MCF 10A (cell line): Measurements from ENCODE around the gene AGAP1. TPM values are rescaled to one million over a fixed set of nuclear protein-coding genes. Genes with fewer than 3 reads are reported as not detected.

Source experiments
- BruUV-seq: library from RNA; stranded (reverse); fragments of 400-500 nt; replicated peaks from 2 replicates; lab custom pipeline; 2021; lab: Mats Ljungman, UMichigan
- CTCF ChIA-PET: fragments of 300-600 bp; sonication (Branson Sonifier 250); formaldehyde crosslinking; extraction: SDS; loops from one replicate; lab custom pipeline; 2021; ENCODE audit warnings: antibody characterized with exemption, inconsistent platforms; lab: Yijun Ruan, JAX
- POLR2A ChIA-PET: fragments of 300-600, 350-650 bp; sonication (Branson Sonifier 250); formaldehyde crosslinking; extraction: SDS; loops from one replicate; lab custom pipeline; 2020; ENCODE audit warnings: antibody characterized with exemption, inconsistent platforms; lab: Yijun Ruan, JAX
- DNase-seq: peaks from one replicate; pipeline ENCODE4 v3.0.0-alpha.2; 2018; ENCODE audit not compliant: unreplicated experiment
- H3K27ac Mint-ChIP-seq: one replicate; pipeline ENCODE4 v1.8.0; 2022; ENCODE audit warnings: mild to moderate bottlenecking, low read depth, mixed read lengths; ENCODE audit not compliant: unreplicated experiment
- H3K27me3 Mint-ChIP-seq: one replicate; pipeline ENCODE4 v1.8.0; 2022; ENCODE audit warnings: mixed read lengths; ENCODE audit not compliant: insufficient read depth, unreplicated experiment
- H3K36me3 Mint-ChIP-seq: one replicate; pipeline ENCODE4 v1.8.0; 2022; ENCODE audit warnings: mild to moderate bottlenecking, moderate library complexity, mixed read lengths; ENCODE audit not compliant: insufficient read depth, unreplicated experiment
- H3K4me1 Mint-ChIP-seq: one replicate; pipeline ENCODE4 v1.8.0; 2022; ENCODE audit warnings: mixed read lengths; ENCODE audit not compliant: insufficient read depth, unreplicated experiment
- H3K4me3 Mint-ChIP-seq: one replicate; pipeline ENCODE4 v1.8.0; 2022; ENCODE audit warnings: mild to moderate bottlenecking, moderate library complexity, mixed read lengths; ENCODE audit not compliant: unreplicated experiment
- H3K9me3 Mint-ChIP-seq: one replicate; pipeline ENCODE4 v1.8.0; 2022; ENCODE audit warnings: mixed read lengths; ENCODE audit not compliant: unreplicated experiment
- CTCF ChIP-seq: fragments of 200-600 bp; IDR thresholded peaks from one replicate; pipeline ENCODE4 v1.8.0; 2022; ENCODE audit warnings: antibody characterized with exemption, mild to moderate bottlenecking; ENCODE audit not compliant: unreplicated experiment
- intact Hi-C: fragments of 100-400 bp; cut with micrococcal nuclease; formaldehyde crosslinking; loops from 2 replicates; pipeline ENCODE4 v1.14.1; 2022
- total RNA-seq: library from RNA; stranded (reverse); gene quantifications from 2 replicates; pipeline ENCODE4 v1.2.3, GENCODE V29; 2022

AGAP1 gene
- total RNA-seq, 1 experiment from 2014 or later: 41.3 TPM

- BruUV-seq: no TSS peak
- ChIA-PET CTCF (interaction anchor here (0.7 to 1.1 kb wide), 3 partner anchors 18 to 59 kb away, joined by 3 to 4 read pairs (median 3); no protein-coding TSS in a partner anchor), POLR2A (no interaction called here)
- Mint-ChIP-seq H3K27me3 (no peaks in the 10 kb centered on the region), H3K36me3 (peaks cover 5% of the 10 kb centered on the region), H3K4me3 (no peak overlapping the region), H3K9me3 (no peaks in the 10 kb centered on the region), H3K4me1 (no peaks in the 10 kb centered on the region), H3K27ac (no peak overlapping the region)
- DNase-seq: no peak
- no peak for TF ChIP-seq CTCF
- intact Hi-C loops: no loop called here
Measured at GRCh38 chr2:235647877-235648276, 154.0 kb downstream of the AGAP1 start.

GRCh38 chr2:235649418-235649817 lies 155.6 kb downstream of the AGAP1 start:
- Mint-ChIP-seq H3K36me3 (no peaks in the 10 kb centered on the region), H3K27me3 (no peaks in the 10 kb centered on the region), H3K27ac (no peak overlapping the region), H3K4me3 (no peak overlapping the region), H3K9me3 (no peaks in the 10 kb centered on the region), H3K4me1 (no peaks in the 10 kb centered on the region)
- DNase-seq: no peak
- CTCF ChIA-PET: interaction anchor here (0.6 kb wide), 2 partner anchors 56 to 145 kb away, joined by 3 read pairs; no protein-coding TSS in a partner anchor
- no TSS peak for BruUV-seq
- TF ChIP-seq CTCF: no peak
- POLR2A ChIA-PET: no interaction called here
- intact Hi-C loops: no loop called here

- CTCF ChIA-PET: no interaction called here
- no peak overlapping the region for H3K27ac Mint-ChIP-seq
- H3K27me3 Mint-ChIP-seq: no peaks in the 10 kb centered on the region
- POLR2A ChIA-PET: no interaction called here
- DNase-seq: no peak
- no peaks in the 10 kb centered on the region for H3K4me1 Mint-ChIP-seq
- no peaks in the 10 kb centered on the region for H3K36me3 Mint-ChIP-seq
- BruUV-seq: no TSS peak
- no peaks in the 10 kb centered on the region for H3K9me3 Mint-ChIP-seq
- TF ChIP-seq CTCF: no peak
- intact Hi-C loops: no loop called here
- no peak overlapping the region for H3K4me3 Mint-ChIP-seq
Measured at GRCh38 chr2:235651643-235652042, 157.8 kb downstream of the AGAP1 start.

- DNase-seq: no peak
- Mint-ChIP-seq H3K27ac (no peak overlapping the region), H3K4me3 (no peak overlapping the region), H3K27me3 (no peaks in the 10 kb centered on the region), H3K4me1 (no peaks in the 10 kb centered on the region), H3K9me3 (no peaks in the 10 kb centered on the region), H3K36me3 (no peaks in the 10 kb centered on the region)
- TF ChIP-seq CTCF: no peak
- ChIA-PET POLR2A (interaction anchor here (0.7 kb wide), 1 partner anchor 482 kb away, joined by 3 read pairs; no protein-coding TSS in a partner anchor), CTCF (interaction anchor here (0.6 to 1.5 kb wide), 2 partner anchors 12 to 92 kb away, joined by 3 read pairs; no protein-coding TSS in a partner anchor)
- intact Hi-C loops: no loop called here
- BruUV-seq: no TSS peak
Measured at GRCh38 chr2:235654103-235654813, 160.4 kb downstream of the AGAP1 start.
